Kidney tubule cell (primary cell): Measurements from ENCODE around the gene TMEM62.
"Not testable (repeated sequence)": the region's sequence is repeated elsewhere in the genome, so short reads cannot be mapped to it uniquely, and the experiment has no call there.

Source experiments
- DNase-seq: peaks from one replicate; pipeline ENCODE4 v3.0.0-alpha.2; 2018; ENCODE audit warnings: low spot score

The TMEM62 gene

GRCh38 chr15:43209059-43209824 lies 75.9 kb downstream of the TMEM62 start:
- peak; percentile 25 for DNase-seq

DNA sequence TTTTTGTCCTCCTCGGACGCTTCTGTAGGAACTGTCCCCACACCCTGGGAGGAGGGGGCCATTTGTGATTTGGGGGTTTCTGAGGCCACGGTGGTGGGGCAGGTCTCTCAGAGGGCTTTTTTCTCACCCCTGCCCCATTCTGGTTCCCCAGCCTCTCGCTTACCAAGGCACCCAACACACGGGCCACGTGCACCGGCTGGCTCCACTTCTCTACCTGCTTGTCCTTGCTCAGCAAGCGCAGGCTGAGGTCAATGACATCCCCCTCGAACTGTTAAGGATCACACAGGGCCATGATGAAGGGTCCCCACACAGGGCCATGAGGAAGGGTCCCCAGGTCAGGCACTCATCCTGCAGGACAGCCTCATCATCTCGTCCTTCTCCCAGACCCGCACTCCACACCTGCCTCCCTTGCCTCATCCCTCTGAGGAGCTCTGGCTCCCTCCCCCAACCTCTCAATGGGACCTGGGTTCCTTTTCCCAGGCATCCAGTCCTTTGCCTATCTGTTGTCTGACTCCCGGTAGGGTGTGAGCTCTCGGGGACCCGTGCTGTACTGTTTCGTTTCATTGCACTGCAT lies 76.9 kb downstream of the TMEM62 start:
- no peak for DNase-seq

DNA sequence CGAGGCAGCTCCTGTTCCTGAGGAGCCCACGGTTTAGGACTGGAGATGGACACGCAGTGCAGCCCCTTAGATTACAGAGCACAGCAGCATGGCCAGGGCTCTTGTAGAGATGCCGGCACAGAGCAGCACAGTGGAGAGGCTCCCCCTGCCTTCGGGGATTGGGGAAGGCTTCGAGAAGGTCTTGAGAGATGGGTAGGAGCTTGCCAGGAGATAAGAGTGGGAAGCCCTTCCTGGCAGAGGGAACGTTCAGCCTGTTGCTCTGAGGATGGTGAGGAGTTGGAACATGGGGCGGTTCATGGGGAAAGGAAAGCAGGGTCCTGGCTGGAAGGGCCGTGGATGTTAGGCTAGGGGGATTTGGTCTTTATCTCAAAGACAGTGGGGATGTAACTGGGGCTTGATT lies 77.4 kb downstream of the TMEM62 start:
- no peak for DNase-seq

DNA sequence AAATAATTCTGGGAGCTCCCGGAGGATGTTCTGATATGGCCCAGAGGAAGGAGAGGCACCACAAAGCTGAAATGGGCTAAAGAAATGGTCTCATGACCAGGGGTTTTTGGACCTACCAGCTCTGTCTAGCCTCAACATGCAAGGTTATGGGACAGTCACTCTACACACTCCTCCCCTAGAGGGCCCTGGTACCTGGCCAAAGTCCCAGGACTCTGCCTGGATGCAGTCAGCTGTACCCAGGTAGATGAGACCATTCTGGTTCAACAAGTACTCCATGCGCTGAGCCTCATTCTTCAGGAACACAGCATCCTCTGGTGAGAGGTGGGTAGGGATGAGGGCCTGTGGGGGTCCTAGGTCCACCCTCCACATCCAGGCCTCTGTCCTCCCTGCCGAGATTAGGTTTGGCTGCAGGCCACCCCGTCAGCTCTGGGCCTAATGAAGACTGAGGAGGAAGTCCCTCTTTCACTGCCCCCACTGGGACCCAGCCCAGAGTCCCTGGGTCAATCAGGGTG lies 77.9 kb downstream of the TMEM62 start:
- no peak for DNase-seq

DNA sequence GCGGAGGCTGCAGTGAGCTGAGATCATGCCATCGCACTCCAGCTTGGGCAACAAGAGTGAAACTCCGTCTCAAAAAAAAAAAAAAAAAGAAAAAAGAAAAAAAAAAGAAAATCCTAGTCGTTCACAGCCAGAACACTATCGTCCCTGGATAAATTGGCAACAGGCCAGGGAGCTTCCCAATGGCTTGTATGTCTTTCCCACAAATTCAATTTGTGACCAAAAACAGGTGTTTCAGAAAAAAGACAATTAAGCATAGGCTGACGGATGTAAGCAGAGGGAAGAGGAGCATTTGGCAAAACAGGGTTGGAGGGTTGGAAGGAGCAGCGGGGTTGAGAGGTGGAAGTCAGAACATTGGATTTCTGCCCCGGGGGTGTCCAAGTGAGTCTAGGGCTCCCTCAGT lies 78.9 kb downstream of the TMEM62 start:
- DNase-seq = no peak

- DNase-seq = no peak
Measured at GRCh38 chr15:43212951-43213350, 79.6 kb downstream of the TMEM62 start.

DNA sequence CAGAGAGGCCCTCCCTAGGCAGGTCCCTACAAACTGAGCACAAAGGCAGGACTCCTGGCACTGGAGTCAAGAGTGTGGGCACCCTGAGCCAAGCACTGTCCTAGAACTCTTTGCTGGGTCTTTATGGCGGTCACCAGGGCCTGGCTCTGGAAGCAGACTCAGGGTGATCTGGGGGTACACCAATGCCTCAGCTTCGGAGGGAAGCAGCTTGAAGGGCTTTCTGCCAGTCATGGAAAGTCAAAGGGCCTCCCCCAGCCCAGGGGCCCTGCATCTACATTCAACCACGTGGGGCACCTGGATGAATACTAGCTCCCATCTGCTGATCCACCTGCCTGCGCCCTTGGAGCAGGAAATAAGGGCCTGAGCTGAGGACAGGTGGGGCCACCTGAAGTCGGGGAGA lies 80.1 kb downstream of the TMEM62 start:
- DNase-seq = no peak

DNA sequence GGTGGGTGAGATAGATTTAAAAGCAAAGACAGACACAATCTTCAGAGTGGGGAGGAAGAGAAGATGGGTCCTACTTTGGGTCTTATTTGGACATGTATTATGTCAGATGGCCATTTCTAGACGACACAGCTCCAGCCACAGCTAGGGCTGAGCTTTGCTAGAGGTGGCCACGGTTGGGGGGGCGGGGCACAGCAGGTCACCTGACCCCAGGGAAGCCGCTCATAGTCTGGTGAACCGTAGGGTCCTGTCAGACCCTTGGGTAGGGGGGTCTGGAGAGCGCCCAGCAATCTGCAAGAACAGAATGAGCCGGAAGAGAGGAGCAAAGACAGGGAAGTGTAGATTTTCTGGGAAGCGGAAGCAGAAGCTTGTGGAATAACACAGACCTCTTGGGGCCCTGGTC lies 80.8 kb downstream of the TMEM62 start:
- no peak for DNase-seq

- no peak for DNase-seq
Measured at GRCh38 chr15:43214592-43215295, 81.4 kb downstream of the TMEM62 start.

- peak; percentile 22 for DNase-seq
Measured at GRCh38 chr15:43215961-43216360, 82.6 kb downstream of the TMEM62 start.

DNA sequence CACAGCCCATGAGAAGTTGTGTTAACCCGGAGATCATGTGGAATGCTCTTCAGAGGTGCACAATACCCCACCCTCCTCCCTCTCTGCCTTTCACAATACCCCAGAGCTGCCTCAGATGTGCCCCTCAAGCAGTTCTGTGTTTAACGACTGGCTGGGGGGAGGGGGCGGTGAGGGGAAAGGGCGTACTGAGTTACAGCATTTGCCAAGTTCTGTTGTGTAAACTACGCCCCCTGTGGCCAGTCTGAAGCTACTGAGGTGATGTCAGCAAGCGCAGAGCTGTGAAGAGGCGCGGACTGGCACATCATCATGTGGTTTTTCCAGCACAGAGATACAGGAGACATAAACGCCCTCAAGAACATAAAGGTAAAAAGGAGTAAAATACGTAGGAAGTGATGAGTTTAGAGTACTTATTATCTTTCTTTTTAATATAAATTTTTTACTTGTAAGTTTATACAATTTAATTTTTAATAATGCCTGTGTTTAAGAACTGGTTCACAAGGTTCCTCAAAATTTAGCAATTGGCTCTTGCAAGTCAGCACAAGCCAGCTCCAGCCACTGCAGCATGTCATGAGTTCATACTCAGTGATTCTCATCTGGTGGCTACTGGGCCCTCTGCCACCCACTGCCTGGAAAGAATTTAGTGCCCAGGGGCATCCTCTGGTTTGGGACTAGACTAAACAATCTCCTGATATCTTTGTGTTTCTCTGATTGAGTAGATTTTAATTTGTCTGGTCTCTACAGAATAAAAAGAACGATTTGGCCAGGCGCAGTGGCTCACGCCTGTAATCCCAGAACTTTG lies 85.7 kb downstream of the TMEM62 start:
- no peak for DNase-seq

DNA sequence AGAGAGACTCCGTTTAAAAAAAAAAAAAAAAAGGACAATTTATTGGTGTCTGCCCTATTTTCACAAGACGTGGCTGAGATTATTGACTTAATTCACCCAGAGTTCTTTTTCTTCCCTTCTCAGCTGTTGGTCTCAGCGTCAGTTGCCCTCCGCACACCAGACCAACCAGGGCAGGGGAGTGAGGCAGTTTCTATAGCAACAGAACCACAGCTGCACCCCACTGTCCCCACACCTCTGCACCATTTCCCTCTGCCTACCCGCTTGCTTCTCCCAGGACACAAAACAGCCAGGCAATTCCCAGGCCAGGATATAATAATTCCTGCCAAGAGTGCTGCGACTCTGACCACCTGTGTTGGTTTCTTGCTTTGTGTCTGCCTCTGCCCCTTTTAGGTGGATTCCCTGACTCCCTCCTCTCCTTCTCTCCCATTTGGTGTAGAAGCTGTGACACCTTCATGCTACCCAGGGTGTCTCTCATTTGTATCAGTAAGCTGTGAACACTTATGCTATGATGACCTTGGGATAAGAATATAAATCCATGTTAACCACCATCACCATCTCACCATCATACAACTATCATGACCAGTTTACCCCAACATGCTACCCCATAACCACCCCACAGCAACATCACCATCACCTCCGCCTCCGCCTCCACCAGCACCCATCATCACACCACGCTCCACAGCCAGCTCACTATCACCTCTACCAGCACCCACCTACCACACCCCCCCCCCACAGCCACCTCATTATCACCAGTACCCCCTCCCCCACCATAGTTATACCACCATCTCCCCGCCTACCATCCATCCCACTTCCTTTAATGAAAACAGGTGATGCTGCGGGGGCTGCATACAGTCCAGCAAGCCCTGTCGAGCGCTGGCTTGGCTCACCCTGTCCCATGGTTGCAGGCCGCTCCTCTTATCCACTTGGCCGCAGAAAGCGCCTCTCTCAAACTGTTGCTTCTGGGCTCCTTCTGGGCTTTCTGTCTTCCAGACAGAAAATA lies 86.8 kb downstream of the TMEM62 start:
- no peak for DNase-seq

GRCh38 chr15:43220991-43221403 lies 87.6 kb downstream of the TMEM62 start, which contains the start of gene EPB42:
TSS of gene EPB42 (minus strand) at chr15:43221018. CDS start at chr15:43220825, 193 bp downstream.
- DNase-seq = no peak

DNA sequence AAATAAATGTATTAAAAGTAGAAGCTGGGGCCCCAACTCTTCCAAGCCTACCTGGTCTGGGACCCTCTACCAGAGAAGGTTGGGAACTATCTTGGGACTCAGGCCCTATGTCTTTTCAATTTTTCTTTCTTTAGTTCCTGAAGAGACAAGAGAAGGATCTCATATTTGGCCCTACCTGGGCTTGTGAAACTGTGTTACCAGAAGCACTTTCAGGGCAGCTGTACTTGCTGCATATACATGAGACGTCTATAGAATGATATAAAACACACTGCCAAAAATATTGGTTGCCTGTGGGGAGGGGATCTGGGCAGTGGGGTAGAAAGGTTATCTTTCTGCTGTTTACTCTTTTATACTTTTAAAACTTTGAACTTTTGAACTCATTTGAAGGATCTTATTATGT lies 88.0 kb downstream of the TMEM62 start:
- no peak for DNase-seq

DNA sequence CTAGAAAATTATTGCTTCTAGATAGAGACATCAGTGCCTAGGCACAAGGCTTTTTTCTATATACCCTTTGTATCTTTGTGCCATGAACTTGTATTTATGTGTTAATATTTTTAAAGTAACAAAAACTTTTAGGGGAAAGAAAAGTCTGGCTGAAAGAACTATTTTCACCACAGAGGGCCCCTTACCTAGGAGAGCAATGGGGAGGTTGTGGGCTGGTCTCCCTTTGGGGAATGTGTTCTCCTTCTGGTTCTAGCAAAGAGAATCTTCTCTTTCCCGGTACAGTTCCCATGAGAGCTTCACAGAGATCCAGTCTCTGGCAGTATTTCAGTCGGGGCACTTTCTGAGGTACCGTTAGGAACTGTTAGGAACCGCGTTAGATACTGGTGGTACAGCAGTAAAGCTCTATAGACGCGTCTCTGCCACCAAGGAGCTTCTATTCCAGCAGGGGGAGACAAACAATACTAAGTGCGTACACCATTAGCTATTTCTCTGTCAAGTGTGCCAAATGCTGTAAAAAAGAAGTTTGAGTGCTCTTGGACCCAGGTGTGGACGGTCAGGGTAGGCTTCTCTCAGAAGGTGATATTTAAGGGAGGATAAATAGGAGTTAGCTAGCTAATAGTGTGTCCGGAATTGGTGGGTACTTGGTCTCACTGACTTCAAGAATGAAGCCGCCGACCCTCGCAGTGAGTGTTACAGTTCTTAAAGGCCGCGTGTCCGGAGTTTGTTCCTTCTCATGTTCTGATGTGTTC lies 92.0 kb downstream of the TMEM62 start:
- peak; percentile 69 for DNase-seq

GRCh38 chr15:43225950-43226255 lies 92.5 kb downstream of the TMEM62 start:
- DNase-seq = not testable (repeated sequence)

DNA sequence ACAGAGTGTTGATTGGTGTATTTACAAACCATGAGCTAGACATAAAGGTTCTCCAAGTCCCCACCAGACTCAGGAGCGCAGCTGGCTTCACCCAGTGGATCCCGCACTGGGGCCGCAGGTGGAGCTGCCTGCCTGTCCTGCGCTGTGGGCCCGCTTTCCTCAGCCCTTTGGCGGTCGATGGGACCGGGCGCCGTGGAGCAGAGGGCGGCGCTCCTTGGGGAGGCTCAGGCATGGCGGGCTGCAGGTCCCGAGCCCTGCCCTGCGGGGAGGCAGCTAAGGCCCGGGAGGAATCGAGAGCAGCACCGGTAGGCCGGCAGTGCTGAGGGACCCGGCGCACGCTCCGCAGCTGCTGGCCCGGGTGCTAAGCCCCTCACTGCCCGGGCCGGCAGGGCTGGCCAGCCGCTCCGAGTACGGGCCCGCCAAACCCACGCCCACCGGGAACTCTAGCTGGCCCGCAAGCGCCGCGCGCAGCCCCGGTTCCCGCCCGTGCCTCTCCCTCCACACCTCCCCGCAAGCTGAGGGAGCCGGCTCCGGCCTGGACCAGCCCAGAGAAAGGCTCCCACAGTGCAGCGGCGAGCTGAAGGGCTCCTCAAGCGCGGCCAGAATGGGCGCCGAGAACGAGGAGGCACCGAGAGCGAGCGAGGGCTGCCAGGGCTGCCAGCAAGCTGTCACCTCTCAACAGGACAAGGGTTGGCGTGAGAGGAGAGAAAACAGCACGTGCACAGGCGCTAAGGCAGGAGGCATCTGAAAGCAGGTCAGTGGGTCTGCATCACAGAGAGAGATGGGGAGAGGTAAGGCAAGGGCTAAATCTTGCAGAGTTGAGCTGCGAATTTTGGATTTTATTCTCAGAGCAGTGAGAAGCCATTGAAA lies 93.3 kb downstream of the TMEM62 start:
- DNase-seq = no peak

- no peak for DNase-seq
Measured at GRCh38 chr15:43229977-43230376, 96.6 kb downstream of the TMEM62 start.

- DNase-seq = no peak
Measured at GRCh38 chr15:43230640-43231115, 97.3 kb downstream of the TMEM62 start.
